Endothelial cell (in vitro differentiated cells): ENCODE results near the gene ZNF649. TPM values are rescaled to one million over a fixed set of nuclear protein-coding genes. Genes with fewer than 3 reads are reported as not detected.

Experiments used
- DNase-seq: peaks from one replicate; pipeline ENCODE4 v3.0.0; 2021; ENCODE audit warnings: low spot score
- H3K27ac Mint-ChIP-seq: one replicate; pipeline ENCODE4 v1.8.0; 2021; ENCODE audit warnings: mixed read lengths, inconsistent platforms; ENCODE audit not compliant: unreplicated experiment
- H3K27me3 Mint-ChIP-seq: one replicate; pipeline ENCODE4 v1.8.0; 2021; ENCODE audit warnings: mild to moderate bottlenecking, moderate library complexity, mixed read lengths, inconsistent platforms; ENCODE audit not compliant: unreplicated experiment
- H3K36me3 Mint-ChIP-seq: one replicate; pipeline ENCODE4 v1.8.0; 2021; ENCODE audit warnings: mild to moderate bottlenecking, low read depth, mixed read lengths, inconsistent platforms; ENCODE audit not compliant: unreplicated experiment
- H3K4me1 Mint-ChIP-seq: one replicate; pipeline ENCODE4 v1.8.0; 2021; ENCODE audit warnings: mild to moderate bottlenecking, mixed read lengths, inconsistent platforms; ENCODE audit not compliant: unreplicated experiment
- H3K4me3 Mint-ChIP-seq: one replicate; pipeline ENCODE4 v1.8.0; 2021; ENCODE audit warnings: mild to moderate bottlenecking, mixed read lengths, inconsistent platforms; ENCODE audit not compliant: unreplicated experiment
- H3K9me3 Mint-ChIP-seq: one replicate; pipeline ENCODE4 v1.8.0; 2021; ENCODE audit warnings: mixed read lengths, inconsistent platforms; ENCODE audit not compliant: unreplicated experiment
- long read RNA-seq: library from polyadenylated mRNA; unstranded; transcript quantifications from one replicate; pipeline ENCODE4 v2.0.0, GENCODE V29; 2020; ENCODE audit not compliant: unreplicated experiment
- total RNA-seq: library from RNA; stranded (reverse); fragmentation: NEBNext Ultra II Directional; extraction: Animal tissue kit (Norgen Biotek cat#: 25700); gene quantifications from one replicate; pipeline ENCODE4 v1.2.1, GENCODE V29; 2021; ENCODE audit not compliant: unreplicated experiment
- TF ChIP-seq, protein P1 (sequence below): fragments of 200-600 bp; sonication (generic); IDR thresholded peaks from one replicate; pipeline ENCODE4 v1.5.0; 2021; ENCODE audit warnings: antibody characterized with exemption; ENCODE audit not compliant: unreplicated experiment

ZNF649 gene
- 17.2 TPM for total RNA-seq
- long read RNA-seq, transcript ZNF649-201 (5 exons, 3,197 nt): major isoform, 13 of 16 reads
- long read RNA-seq, partial matches to known transcripts: 2 of 16 reads
- long read RNA-seq, other reads (novel, unspliced or antisense): 1 of 16 reads

DNA sequence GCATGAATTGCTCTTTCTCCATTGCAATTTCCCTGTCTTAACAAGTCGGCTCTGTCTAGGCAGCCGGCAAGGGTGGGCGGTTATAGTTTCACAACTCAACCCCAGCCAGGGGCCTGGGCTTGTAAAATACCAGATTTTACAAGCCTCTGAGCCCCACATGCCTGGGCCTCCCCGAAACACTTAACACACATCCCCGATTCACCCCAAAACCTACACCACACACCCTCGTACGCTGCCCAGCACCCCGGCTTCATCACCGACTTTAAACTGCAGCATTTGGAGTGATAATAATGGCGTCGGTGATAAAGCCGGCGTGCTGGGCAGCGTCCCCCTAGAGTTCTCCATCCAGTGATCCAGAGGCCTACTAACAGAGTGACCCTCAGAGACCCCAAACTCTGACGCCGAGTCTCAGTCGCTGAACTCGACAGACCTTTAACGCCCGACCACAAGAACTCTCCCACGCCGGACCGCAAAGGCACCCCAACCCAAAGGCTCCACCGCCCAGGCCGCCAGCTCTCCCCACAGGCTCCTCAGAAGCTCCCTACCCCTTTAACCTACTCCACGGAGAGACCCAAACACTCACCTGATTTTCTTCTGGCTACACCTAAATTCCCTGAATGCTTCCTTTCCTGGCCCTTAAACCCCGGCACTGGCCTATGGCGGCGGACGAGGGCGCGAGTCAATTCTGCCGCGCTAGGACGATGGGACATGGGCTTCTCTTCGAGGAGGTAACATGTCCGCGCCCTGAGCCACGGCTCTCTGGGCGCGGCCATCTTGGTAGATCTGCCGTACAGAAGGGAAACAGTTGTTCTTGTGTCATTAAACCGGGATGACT, at the start of gene ZNF649:
TSS of gene ZNF649 (minus strand) at position 687 of the 835 bp plus-strand sequence. CDS start 4,910 bp downstream, outside the sequence.
- peaks cover 42% of the 10 kb centered on the region for H3K36me3 Mint-ChIP-seq
- TF ChIP-seq, protein P1, sequence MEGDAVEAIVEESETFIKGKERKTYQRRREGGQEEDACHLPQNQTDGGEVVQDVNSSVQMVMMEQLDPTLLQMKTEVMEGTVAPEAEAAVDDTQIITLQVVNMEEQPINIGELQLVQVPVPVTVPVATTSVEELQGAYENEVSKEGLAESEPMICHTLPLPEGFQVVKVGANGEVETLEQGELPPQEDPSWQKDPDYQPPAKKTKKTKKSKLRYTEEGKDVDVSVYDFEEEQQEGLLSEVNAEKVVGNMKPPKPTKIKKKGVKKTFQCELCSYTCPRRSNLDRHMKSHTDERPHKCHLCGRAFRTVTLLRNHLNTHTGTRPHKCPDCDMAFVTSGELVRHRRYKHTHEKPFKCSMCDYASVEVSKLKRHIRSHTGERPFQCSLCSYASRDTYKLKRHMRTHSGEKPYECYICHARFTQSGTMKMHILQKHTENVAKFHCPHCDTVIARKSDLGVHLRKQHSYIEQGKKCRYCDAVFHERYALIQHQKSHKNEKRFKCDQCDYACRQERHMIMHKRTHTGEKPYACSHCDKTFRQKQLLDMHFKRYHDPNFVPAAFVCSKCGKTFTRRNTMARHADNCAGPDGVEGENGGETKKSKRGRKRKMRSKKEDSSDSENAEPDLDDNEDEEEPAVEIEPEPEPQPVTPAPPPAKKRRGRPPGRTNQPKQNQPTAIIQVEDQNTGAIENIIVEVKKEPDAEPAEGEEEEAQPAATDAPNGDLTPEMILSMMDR: no peak
- peaks cover 18% of the 10 kb centered on the region for H3K4me1 Mint-ChIP-seq
- peaks cover 18% of the 10 kb centered on the region for H3K9me3 Mint-ChIP-seq
- peak; percentile 86 for DNase-seq
- H3K27ac Mint-ChIP-seq: peak within 1 kb of the TSS; percentile 95
- H3K27me3 Mint-ChIP-seq: no peaks in the 10 kb centered on the region
- H3K4me3 Mint-ChIP-seq: peak within 1 kb of the TSS; percentile 100

DNA sequence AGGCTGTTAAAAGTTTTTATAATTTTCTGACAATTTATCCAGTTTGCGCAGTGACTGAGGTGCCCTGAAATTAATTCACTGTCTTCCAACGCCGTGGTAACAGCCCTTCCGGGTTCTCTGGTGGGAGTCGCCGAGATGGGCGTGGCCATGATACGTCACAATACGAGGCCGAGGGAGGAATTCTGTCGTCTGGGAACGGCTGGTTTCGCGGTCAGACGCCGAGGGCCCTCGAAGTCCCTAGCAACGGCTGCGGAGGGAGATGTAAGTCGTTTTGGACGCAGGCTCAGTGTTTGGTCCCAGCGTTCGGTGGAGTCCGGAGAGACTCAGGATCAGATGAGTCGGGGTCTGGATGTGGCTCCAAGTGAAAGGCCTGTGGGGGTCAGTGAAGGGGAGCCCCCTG, 44.2 kb upstream of the ZNF649 start:
- Mint-ChIP-seq H3K9me3 (peaks cover 49% of the 10 kb centered on the region), H3K27ac (no peak overlapping the region), H3K4me1 (no peaks in the 10 kb centered on the region), H3K4me3 (peak overlapping the region; percentile 26), H3K36me3 (peaks cover 63% of the 10 kb centered on the region), H3K27me3 (peaks cover 3% of the 10 kb centered on the region)
- no peak for DNase-seq
- TF ChIP-seq, protein P1: no peak

DNA sequence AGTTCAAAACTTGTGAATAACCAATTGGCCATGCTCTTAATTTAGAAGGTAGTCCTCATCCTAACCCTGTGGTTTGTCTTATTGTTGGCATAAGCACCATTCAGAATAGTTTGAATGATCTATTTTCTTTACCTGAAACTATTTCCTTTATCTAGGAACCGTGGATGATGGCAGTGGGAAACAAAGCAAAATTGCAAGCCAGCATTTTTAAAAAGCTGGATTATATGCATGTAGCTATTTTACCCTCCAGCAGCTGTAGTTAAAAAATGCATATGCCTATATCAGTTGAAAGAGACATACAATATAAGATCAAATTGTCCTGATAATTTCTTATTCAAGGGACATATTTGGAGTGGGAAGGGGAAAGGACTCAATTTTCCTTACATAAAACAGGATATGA, 41.8 kb upstream of the ZNF649 start:
- no peak overlapping the region for H3K27ac Mint-ChIP-seq
- H3K4me1 Mint-ChIP-seq: no peaks in the 10 kb centered on the region
- DNase-seq: no peak
- peaks cover 78% of the 10 kb centered on the region for H3K36me3 Mint-ChIP-seq
- H3K27me3 Mint-ChIP-seq: peaks cover 7% of the 10 kb centered on the region
- no peak overlapping the region for H3K4me3 Mint-ChIP-seq
- TF ChIP-seq, protein P1: no peak
- peaks cover 59% of the 10 kb centered on the region for H3K9me3 Mint-ChIP-seq

DNA sequence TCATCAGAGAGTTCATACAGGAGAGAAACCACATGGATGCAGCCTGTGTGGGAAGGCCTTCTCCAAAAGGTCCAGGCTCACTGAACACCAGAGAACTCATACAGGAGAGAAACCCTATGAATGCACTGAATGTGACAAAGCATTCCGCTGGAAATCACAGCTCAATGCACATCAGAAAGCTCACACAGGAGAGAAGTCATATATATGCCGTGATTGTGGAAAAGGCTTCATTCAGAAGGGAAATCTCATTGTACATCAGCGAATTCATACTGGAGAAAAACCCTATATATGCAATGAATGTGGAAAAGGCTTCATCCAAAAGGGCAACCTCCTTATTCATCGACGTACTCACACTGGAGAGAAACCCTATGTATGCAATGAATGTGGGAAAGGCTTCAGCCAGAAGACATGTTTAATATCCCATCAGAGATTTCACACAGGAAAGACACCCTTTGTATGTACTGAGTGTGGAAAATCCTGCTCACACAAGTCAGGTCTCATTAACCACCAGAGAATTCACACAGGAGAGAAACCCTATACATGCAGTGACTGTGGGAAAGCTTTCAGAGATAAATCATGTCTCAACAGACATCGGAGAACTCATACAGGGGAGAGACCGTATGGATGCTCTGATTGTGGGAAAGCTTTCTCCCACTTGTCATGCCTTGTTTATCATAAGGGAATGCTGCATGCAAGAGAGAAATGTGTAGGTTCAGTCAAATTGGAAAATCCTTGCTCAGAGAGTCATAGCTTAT, 40.2 kb upstream of the ZNF649 start:
- H3K27me3 Mint-ChIP-seq: peaks cover 4% of the 10 kb centered on the region
- no peak for DNase-seq
- H3K36me3 Mint-ChIP-seq: peaks cover 85% of the 10 kb centered on the region
- H3K27ac Mint-ChIP-seq: no peak overlapping the region
- H3K9me3 Mint-ChIP-seq: peaks cover 62% of the 10 kb centered on the region
- TF ChIP-seq, protein P1: no peak
- H3K4me1 Mint-ChIP-seq: no peaks in the 10 kb centered on the region
- H3K4me3 Mint-ChIP-seq: peak overlapping the region; percentile 86
